Nephron (organoid): Measurements from ENCODE around the gene VAV1.

ENCODE experiments used
- H3K27ac Mint-ChIP-seq, 3 experiments: 2 replicates each; pipeline ENCODE4 v1.8.0; 2020; ENCODE audit warnings: mixed read lengths in 3 of 3, mild to moderate bottlenecking in 2 of 3, moderate library complexity in 1 of 3
- H3K27me3 Mint-ChIP-seq: 2 replicates; pipeline ENCODE4 v1.8.0; 2021; ENCODE audit warnings: low read depth, mild to moderate bottlenecking, moderate library complexity, mixed read lengths
- H3K36me3 Mint-ChIP-seq: 2 replicates; pipeline ENCODE4 v1.8.0; 2020; ENCODE audit warnings: low read depth, mixed read lengths
- H3K4me1 Mint-ChIP-seq: 2 replicates; pipeline ENCODE4 v1.8.0; 2020; ENCODE audit warnings: mixed read lengths
- H3K4me3 Mint-ChIP-seq, 3 experiments: 2 replicates each; pipeline ENCODE4 v1.8.0; 2020; ENCODE audit warnings: mild to moderate bottlenecking in 3 of 3, mixed read lengths in 3 of 3, moderate library complexity in 2 of 3
- H3K9me3 Mint-ChIP-seq: 2 replicates; pipeline ENCODE4 v1.8.0; 2020; ENCODE audit warnings: mixed read lengths
- TF ChIP-seq, protein P1 (sequence below), 3 experiments: fragments of 200-600 bp; sonication (generic); IDR thresholded peaks; one replicate each; pipeline ENCODE4 v1.5.0; 2021; ENCODE audit warnings: antibody characterized with exemption in 3 of 3; ENCODE audit not compliant: unreplicated experiment in 3 of 3

VAV1 gene

GRCh38 chr19:6820237-6820636 is 47.7 kb downstream of the VAV1 start:
- peaks cover 34% of the 10 kb centered on the region for H3K9me3 Mint-ChIP-seq
- TF ChIP-seq, protein P1, sequence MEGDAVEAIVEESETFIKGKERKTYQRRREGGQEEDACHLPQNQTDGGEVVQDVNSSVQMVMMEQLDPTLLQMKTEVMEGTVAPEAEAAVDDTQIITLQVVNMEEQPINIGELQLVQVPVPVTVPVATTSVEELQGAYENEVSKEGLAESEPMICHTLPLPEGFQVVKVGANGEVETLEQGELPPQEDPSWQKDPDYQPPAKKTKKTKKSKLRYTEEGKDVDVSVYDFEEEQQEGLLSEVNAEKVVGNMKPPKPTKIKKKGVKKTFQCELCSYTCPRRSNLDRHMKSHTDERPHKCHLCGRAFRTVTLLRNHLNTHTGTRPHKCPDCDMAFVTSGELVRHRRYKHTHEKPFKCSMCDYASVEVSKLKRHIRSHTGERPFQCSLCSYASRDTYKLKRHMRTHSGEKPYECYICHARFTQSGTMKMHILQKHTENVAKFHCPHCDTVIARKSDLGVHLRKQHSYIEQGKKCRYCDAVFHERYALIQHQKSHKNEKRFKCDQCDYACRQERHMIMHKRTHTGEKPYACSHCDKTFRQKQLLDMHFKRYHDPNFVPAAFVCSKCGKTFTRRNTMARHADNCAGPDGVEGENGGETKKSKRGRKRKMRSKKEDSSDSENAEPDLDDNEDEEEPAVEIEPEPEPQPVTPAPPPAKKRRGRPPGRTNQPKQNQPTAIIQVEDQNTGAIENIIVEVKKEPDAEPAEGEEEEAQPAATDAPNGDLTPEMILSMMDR (IDR thresholded peaks at IDR 0.05; ENCODE audit: unreplicated experiment in 3 of 3) = no peak
- no peak overlapping the region for H3K27ac Mint-ChIP-seq
- no peak overlapping the region for H3K4me3 Mint-ChIP-seq
- H3K36me3 Mint-ChIP-seq = peaks cover 3% of the 10 kb centered on the region
- H3K4me1 Mint-ChIP-seq = no peaks in the 10 kb centered on the region
- H3K27me3 Mint-ChIP-seq = no peaks in the 10 kb centered on the region

- TF ChIP-seq, protein P1 (IDR thresholded peaks at IDR 0.05; ENCODE audit: unreplicated experiment in 3 of 3) = no peak
- H3K36me3 Mint-ChIP-seq = peaks cover 3% of the 10 kb centered on the region
- peaks cover 30% of the 10 kb centered on the region for H3K9me3 Mint-ChIP-seq
These were observed 49.3 kb downstream of the VAV1 start for GRCh38 chr19:6821639-6822310.

DNA sequence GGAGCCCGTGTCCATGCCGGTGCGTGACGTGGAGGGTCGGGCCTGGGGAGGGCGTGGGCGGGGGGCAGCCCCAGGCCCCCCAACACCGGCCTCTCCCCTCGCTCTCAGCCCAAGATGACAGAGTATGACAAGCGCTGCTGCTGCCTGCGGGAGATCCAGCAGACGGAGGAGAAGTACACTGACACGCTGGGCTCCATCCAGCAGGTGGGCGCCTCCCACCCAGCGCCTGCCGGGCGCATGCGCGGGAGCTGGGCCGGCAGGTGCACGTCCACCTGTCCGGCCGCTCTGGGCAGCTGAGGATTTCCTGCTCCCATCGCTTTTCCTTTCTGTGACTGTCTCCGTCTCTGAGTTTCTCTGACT is 49.8 kb downstream of the VAV1 start:
- Mint-ChIP-seq H3K36me3 (peaks cover 3% of the 10 kb centered on the region), H3K27ac (no peak overlapping the region), H3K4me3 (no peak overlapping the region), H3K9me3 (peaks cover 29% of the 10 kb centered on the region), H3K4me1 (no peaks in the 10 kb centered on the region), H3K27me3 (peaks cover 5% of the 10 kb centered on the region)
- TF ChIP-seq, protein P1 (IDR thresholded peaks at IDR 0.05; ENCODE audit: unreplicated experiment in 3 of 3) = no peak

More at GRCh38 chr19:6821639-6822310, 49.3 kb downstream of the VAV1 start:
- no peaks in the 10 kb centered on the region for H3K4me1 Mint-ChIP-seq
- no peak overlapping the region for H3K4me3 Mint-ChIP-seq
- H3K27ac Mint-ChIP-seq = no peak overlapping the region
- peaks cover 2% of the 10 kb centered on the region for H3K27me3 Mint-ChIP-seq

DNA sequence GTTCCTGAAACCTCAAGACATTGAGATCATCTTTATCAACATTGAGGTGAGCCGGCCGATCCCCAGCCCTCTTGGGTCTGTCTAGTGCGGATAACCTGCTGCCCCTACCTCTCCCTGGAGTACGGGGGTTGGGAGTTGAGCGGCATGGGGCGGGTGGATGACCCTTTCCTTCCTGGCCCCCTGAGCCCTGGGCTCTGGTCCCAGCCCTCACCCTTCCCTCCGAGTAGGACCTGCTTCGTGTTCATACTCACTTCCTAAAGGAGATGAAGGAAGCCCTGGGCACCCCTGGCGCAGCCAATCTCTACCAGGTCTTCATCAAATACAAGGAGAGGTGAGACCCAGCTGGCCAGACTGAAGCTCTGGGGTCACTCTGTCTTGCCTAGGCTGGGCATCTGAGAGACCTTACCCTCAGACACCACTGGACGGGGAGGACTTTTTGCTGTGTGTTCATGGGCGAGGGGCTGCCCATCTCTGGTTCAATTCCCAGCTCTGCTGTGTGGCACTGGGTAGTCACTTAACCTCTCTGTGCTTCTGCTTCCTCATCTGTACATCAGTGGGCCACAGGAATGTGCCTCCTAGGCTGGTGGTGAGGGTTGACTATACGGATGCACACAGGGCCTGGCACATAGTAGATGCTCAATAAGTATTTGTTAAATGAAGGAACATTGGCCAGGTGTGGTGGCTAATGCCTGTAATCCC is 52.7 kb downstream of the VAV1 start:
- Mint-ChIP-seq H3K4me1 (no peaks in the 10 kb centered on the region), H3K27ac (no peak overlapping the region), H3K36me3 (peaks cover 3% of the 10 kb centered on the region), H3K4me3 (no peak overlapping the region), H3K9me3 (peaks cover 21% of the 10 kb centered on the region), H3K27me3 (peaks cover 8% of the 10 kb centered on the region)
- TF ChIP-seq, protein P1 (IDR thresholded peaks at IDR 0.05; ENCODE audit: unreplicated experiment in 3 of 3) = no peak

GRCh38 chr19:6826281-6826920 is 53.9 kb downstream of the VAV1 start:
- Mint-ChIP-seq H3K27ac (no peak overlapping the region), H3K9me3 (peaks cover 14% of the 10 kb centered on the region), H3K36me3 (no peaks in the 10 kb centered on the region), H3K27me3 (peaks cover 12% of the 10 kb centered on the region), H3K4me1 (no peaks in the 10 kb centered on the region), H3K4me3 (no peak overlapping the region)
- TF ChIP-seq, protein P1 (IDR thresholded peaks at IDR 0.05; ENCODE audit: unreplicated experiment in 3 of 3) = no peak
